GM19452 (cell line): ENCODE results near the gene GMCL1.
"Not testable (repeated sequence)": the region's sequence is repeated elsewhere in the genome, so short reads cannot be mapped to it uniquely, and the experiment has no call there.

Experiments used
- ATAC-seq: cut with Tn5 transposase; IDR thresholded peaks from one replicate; pipeline ENCODE4 v1.9.1; 2021; ENCODE audit not compliant: unreplicated experiment

GMCL1 gene

GRCh38 chr2:69847068-69847828, 17.8 kb downstream of the GMCL1 start:
- no peak for ATAC-seq

- ATAC-seq = no peak
These were observed 18.8 kb downstream of the GMCL1 start for GRCh38 chr2:69848186-69848790.

GRCh38 chr2:69858261-69858660, 28.8 kb downstream of the GMCL1 start:
- ATAC-seq = no peak

GRCh38 chr2:69863298-69863697, 33.8 kb downstream of the GMCL1 start:
- ATAC-seq = no peak

GRCh38 chr2:69888451-69888850, 59.0 kb downstream of the GMCL1 start:
- no peak for ATAC-seq

GRCh38 chr2:69889302-69889701, 59.8 kb downstream of the GMCL1 start:
- ATAC-seq = no peak

- no peak for ATAC-seq
These were observed 61.4 kb downstream of the GMCL1 start for GRCh38 chr2:69890881-69891280.

GRCh38 chr2:69892838-69893424, 63.5 kb downstream of the GMCL1 start:
- not testable (repeated sequence) for ATAC-seq

- peak; percentile 71 for ATAC-seq
These were observed 64.5 kb downstream of the GMCL1 start, which contains the start of gene SNRNP27 for GRCh38 chr2:69893684-69894551. TSS of gene SNRNP27 (plus strand) at chr2:69893956. CDS start at chr2:69893985, 29 bp downstream.

GRCh38 chr2:69894737-69895136, 65.3 kb downstream of the GMCL1 start:
- not testable (repeated sequence) for ATAC-seq

- ATAC-seq = no peak
These were observed 72.9 kb downstream of the GMCL1 start for GRCh38 chr2:69902213-69902922.

GRCh38 chr2:69907216-69907615, 77.8 kb downstream of the GMCL1 start:
- ATAC-seq = no peak

GRCh38 chr2:69911985-69912563, 82.6 kb downstream of the GMCL1 start:
- ATAC-seq = no peak

GRCh38 chr2:69914164-69914949, 84.9 kb downstream of the GMCL1 start:
- peak; percentile 88 for ATAC-seq

GRCh38 chr2:69914950-69915945, 85.8 kb downstream of the GMCL1 start, which contains the start of gene MXD1:
TSS of gene MXD1 (plus strand) at chr2:69915109. CDS start at chr2:69915331, 222 bp downstream.
- ATAC-seq = no peak

- ATAC-seq = no peak
These were observed 86.6 kb downstream of the GMCL1 start for GRCh38 chr2:69916106-69916505.

GRCh38 chr2:69917852-69918251, 88.4 kb downstream of the GMCL1 start:
- no peak for ATAC-seq

- ATAC-seq = no peak
These were observed 88.9 kb downstream of the GMCL1 start for GRCh38 chr2:69918401-69918800.
